CMK (cell line): Measurements from ENCODE around the gene GAL3ST1.
"Not testable (repeated sequence)": the region's sequence is repeated elsewhere in the genome, so short reads cannot be mapped to it uniquely, and the experiment has no call there.

Experiments
- DNase-seq: peaks from one replicate; pipeline ENCODE4 v3.0.0-alpha.2; 2010; ENCODE audit warnings: low read depth

Gene GAL3ST1

DNA sequence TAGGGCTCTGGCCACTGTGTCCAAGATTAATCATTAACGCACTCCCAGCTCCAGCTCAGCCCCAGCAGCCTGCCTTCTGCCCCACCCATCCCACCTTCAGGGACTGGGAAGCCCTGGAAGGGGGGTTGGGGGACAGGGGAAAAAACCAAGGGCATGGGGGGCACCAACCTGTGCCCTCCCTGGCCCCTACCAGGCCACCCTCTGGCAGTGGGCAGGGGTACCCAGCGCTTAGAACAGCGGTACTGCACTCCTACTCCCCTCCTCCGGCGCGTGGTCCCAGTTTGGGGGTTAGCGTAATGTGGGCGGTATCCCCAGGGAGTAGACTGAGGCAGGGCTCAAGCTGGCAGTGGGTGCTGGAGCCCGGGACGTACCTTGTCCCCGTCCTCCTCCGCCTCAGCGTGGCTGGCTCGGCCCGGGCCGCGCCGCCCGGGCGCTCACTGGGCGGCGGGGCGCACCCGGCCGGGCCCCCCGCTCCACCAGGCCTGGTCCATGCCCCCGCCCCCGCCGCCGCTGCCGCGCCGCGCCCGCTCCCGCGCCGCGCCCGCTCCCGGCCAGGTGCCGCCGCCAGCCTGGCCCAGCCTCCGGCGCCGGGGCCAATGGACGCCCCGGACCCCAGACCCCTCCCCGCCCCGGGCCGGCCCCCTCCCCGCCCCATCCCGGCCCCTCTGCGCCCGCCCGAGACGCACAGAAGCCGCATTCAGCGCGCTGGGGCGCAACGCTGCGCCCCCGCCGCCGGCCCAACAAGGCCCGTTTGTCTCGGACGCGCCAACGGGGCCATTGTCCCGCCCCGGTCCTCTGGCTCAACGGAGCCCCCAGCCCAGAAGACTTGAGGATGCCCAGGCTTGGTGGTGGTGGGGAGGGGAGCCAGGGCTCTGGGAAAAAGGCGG, at the start of gene GAL3ST1:
GAL3ST1 (minus strand) TSS at position 571 of the 887 bp plus-strand sequence. CDS start 17,273 bp downstream, outside the sequence.
- DNase-seq: no peak

DNA sequence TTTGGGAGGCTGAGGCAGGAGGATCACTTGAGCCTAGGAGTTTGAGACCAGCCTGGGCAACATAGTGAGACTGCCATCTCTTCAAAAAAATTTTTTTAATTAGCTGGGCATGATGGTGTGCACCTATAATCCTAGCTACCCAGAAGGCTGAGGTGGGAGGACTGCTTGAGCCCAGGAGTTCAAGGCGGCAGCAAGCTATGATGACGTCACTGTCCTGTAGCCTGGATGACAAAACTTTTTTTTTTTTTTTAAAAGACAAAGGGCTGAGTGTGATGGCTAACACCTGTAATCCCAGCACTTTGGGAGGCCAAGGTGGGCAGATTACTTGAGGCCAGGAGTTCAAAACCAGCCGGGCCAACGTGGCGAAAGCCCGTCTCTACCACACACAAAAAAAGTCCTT, 45.4 kb upstream of the GAL3ST1 start:
- DNase-seq: not testable (repeated sequence)

DNA sequence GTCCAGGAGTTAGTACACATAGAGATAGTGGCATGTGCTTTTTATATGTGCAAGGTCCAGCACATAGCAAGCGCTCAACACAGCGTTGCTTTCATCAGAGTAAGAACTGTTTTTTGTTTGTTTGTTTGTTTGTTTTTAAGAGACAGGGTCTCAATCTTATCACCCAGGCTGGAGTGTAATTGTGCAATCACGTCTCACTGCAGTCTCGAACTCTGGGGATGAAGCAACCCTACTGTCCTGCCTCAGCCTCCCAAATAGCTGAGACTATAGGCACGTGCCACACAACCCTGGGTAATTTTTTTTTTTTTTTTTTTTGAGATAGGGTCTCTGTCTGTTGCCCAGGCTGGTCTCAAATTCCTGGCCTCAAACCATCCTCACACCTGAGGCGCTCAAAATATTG, 43.4 kb upstream of the GAL3ST1 start:
- DNase-seq: no peak

DNA sequence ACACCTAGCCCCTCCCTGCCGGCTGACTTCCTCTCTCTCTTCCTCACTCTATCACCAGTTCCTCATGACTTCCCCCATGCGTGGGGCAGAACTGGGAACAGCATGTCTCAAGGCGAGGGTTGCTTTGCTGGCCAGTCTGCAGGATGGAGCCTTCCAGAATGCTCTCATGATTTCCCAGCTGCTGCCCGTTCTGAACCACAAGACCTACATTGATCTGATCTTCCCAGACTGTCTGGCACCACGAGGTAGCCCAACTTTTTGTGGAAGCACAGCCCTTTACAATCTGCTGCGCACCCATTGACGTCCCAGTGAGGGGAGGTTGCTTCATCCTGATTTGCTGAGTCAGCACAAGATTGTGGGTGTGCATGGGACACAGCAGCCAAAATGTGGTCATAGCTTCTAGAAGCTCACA, 41.1 kb upstream of the GAL3ST1 start:
- DNase-seq: no peak

DNA sequence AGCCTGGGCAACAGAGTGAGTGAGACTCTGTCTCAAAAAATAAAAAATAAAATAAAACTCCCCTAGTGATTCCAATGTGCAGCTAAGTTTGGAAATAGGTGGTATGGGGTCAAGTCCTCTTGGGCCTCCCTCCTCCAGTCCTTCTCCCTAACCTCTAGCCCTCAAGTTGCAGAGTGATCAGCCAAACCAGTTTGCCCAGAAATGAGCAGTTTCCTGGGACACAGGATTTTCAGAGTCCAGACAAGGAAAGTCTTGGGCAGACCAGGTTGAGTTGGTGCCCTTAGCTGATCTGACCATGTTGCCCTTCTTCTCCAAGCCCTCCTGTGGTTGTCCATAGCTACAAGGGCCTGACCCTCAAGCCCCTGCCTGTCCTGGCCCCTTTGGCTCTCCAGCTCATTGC, 40.4 kb upstream of the GAL3ST1 start:
- no peak for DNase-seq

- no peak for DNase-seq
Observed at GRCh38 chr22:30614268-30614667, 39.8 kb upstream of the GAL3ST1 start.

DNA sequence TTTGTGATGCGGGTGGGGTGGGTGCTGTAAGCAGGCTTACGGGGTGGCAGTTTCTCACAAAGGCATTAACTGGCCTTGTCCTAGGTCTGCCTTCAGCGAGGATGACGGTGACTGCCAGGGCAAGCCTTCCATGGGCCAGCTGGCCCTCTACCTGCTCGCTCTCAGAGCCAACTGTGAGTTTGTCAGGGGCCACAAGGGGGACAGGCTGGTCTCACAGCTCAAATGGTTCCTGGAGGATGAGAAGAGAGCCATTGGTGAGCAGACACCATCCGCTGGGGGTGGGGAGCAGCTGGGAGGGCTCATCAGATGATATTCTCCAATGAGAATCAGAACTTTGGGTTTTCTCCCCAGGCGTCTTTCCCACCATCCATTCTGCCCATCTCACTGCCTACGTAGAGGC, 38.3 kb upstream of the GAL3ST1 start:
- DNase-seq: no peak

- no peak for DNase-seq
Observed at GRCh38 chr22:30611197-30611596, 36.7 kb upstream of the GAL3ST1 start.

GRCh38 chr22:30610299-30610698, 35.8 kb upstream of the GAL3ST1 start:
- no peak for DNase-seq

DNA sequence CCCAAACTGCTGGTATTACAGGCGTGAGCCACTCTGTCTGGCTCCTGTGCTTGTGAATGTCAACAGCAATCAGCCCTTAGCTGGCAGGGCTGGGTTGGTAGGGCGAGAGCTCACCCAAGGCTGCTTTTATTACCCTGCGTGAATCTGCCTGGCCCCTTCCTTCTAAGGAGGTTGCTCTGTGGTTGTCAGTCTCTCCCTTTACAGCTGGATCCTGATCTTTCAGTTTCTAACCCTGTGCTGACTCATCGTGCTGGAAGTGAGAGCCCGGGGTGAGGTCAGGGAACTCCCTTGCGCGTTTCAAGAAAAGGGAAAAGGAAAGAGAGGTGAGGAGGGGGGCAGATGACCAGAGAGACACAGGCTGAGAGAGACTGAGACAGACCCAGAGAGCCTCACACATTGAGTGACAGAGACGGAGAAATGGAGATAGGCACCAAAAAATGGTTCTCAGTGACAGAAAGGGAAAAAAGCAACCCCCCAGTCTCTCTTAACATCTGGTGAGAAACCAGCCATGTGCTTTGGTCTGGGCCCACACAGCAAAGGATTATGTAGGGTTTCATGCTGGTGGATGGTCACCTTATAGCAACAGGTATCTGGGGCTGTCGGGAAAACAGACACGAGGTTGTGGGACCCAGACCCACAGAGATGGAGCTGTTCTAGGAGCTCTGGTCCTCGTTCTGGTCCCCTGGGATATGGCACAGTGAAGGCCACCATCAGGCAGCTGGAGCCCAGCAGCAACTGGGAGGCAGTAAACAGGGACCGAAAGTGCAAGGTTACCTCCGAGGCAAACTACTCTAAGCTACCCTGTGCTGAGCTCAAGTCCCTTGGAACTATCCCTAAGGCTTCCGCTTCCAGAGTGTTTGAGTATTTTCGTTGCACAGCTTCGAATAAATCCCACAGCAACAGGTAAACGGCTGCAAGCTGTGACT, 35.1 kb upstream of the GAL3ST1 start:
- peak; percentile 63 for DNase-seq

DNA sequence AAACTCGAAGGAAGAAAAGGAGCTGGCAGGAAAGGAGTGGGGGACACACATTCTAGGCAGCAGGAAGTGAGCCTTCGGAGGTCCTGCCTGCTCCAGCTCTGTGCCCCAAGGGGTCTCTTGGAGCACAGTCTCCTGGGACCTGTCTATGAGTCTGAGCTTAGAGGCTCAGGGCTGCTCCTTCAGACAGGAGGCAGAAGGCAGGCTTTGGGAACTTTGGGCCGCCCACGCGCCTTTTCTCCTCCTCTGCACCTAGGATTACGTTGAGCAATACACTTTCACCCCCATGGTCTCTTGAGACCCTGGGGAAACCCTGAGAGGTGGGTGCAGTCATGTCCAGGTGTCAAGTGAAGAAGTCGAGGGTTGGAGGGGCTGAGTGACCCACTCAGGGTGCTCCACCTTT, 33.5 kb upstream of the GAL3ST1 start:
- DNase-seq: no peak

DNA sequence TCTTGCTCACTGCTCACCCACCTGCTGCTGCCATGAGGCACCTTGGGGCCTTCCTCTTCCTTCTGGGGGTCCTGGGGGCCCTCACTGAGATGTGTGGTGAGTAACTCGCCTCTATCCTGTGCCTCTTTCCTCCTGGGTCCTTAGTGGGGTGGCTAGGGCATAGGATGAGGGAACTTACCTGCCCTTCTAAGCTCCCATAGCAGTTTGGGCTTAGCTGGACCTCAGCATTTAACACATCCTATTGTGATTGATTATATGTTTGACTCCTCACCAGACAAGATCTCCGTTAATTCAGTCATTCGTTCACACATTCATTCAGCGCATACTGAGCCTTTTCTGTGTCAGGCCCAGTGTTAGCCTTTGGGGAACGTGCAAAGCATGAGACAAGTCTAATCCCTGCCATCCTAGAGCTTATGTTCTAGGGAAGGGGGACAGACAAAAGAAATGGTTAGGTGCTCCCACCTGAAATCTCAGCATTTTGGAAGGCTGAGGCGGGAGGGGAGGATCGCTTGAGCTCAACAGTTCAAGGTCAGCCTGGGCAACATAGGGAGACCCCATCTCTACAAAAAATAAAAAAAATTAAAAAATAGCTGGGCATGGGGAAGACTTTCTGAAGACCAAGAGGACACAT, 33.0 kb upstream of the GAL3ST1 start:
- DNase-seq: no peak

DNA sequence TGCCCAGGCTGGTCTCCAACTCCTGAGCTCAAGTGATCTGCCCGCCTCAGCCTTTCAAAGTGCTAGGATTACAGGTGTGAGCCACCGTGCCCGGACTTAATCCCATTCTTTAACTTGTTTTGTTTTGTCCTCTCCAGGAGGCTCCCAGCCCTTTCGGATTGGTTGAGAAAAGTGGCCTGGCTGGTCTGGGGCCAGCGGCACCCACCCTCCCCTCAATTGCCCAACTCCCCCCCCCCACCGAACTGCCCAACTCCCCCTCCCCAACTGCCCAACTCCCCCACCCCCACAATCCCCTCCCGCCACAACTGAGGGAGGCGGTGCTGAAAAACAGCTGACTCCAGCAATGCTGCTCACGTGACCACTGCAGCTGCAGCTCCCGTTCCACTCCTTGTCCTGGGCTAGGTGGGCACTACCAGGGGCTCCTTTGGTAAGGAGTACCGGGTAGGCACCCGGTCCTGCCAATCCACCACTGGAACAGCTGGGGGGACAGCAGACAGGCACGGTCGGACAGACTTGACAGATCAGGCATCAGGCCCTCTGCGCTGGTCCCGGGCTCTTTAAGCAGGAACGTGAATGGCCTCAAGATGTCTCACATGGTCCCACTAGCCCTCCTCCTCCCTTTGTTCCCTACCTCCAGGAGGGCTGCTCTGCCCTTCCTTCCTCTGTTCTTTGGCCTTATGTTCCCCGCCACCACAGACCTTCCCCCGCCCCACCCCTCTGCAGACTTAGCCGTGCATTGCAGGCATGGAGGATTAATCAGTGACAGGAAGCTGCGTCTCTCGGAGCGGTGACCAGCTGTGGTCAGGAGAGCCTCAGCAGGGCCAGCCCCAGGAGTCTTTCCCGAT, 32.2 kb upstream of the GAL3ST1 start, which contains the start of gene TCN2:
TCN2 (plus strand) TSS at position 720 of the 845 bp plus-strand sequence. CDS start 158 bp downstream, outside the sequence.
- peak; percentile 72 for DNase-seq

DNA sequence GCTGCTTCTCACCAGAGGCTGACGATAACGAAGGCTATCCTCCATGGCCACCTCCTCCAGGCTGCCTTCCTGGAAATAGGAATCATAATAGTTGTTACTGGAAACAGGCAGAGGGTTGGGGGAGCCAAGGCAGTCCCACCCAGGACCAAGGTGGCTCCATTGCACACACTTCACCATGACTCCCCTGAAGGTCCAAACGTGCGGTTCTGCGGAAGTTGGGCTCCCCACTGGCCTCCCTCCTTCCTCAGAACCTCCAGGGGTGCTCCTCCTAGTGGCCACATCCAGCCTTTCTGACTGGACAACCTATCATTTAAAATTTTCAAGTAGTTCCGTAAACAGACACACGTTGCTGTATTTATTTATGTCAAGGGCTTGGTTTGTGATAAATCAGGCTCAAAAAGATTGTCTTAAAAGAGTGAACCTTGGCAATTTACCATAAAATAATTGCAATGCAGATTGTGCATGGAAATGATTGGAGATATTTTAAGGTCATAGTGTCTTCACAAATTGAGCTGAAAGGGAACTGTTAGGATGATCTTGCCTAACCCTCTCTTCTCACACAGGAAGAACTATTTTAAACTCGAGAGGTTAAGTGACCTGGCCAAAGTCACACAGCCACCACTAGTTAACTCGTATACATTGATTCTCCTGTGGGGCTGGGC, 31.1 kb upstream of the GAL3ST1 start:
- peak; percentile 39 for DNase-seq

DNA sequence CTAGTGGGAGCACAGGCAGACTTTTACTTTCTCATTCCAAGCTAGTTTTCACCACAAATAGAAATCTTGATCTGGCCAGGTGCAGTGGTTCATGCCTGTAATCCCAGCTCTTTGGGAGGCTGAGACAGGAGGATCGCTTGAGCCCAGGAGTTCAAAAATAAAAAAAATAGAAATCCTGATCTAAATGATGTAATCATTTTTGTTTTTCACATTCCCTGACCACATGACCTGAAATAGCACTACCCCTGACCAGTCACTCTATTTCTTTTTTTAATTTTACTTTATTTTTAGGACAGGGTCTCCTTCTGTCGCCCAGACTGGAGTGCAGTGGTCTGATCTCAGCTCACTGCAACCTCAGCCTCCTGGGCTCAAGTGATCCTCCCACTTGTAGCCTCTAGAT, 30.3 kb upstream of the GAL3ST1 start:
- no peak for DNase-seq

DNA sequence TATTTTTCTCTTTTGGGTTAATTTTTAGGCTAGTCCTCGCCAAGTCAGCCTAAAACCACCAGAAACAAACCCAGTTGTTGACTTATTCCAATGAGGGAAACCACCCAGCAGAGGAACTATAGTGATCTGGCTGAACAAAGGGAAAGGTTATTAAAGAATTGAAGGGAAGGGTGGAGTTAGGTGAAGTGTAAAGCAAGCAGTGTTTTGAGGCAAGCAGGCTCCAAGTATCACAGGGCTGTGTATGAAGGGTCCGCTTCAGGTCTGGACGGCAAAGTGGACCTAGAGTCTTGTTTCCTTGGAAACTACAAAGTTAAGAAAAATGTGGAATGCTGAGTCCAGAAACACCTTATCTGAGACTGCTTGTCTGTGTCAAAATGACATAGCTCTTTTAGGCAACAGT, 29.3 kb upstream of the GAL3ST1 start:
- DNase-seq: no peak

GRCh38 chr22:30602049-30602448, 27.6 kb upstream of the GAL3ST1 start:
- no peak for DNase-seq

DNA sequence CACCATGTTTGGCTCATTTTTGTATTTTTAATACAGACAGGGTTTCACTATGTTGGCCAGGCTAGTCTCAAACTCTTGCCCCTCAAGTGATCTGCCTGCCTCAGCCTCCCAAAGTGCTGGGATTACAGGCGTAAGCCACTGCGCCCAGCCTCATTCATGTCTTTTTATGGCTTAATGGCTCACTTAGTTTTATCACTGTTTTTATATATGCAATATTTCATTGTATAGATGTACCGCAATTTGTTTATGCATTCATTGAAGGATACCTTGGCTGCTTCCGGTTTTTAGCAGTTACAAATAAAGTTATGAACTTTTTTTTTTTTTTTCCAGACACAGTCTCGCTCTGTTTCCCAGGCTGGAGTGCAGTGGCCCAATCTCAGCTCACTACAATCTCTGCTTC, 27.0 kb upstream of the GAL3ST1 start:
- DNase-seq: no peak

- DNase-seq: no peak
Observed at GRCh38 chr22:30600921-30601320, 26.5 kb upstream of the GAL3ST1 start.

- DNase-seq: no peak
Observed at GRCh38 chr22:30598986-30599385, 24.5 kb upstream of the GAL3ST1 start.

DNA sequence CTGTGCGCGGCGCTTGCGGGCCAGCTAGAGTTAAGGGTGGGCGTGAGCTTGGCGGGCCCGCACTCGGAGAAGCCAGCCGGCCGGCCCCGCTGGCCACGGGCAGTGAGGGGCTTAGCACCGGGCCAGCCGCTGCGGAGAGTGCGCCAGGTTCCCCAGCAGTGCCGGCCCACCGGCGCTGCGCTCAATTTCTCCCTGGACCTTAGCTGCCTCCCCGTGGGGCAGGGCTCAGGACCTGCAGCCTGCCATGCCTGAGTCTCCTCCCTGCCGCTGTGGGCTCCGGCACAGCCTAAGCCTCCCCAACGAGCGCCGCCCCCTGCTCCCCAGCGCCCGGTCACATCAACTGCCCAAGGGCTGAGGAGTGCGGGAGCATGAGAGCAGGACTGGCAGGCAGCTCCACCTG, 22.4 kb upstream of the GAL3ST1 start:
- DNase-seq: no peak
